GM19193 (cell line): ENCODE measurements around the gene TSPAN4.

Source experiments
- POLR2A ChIP-seq: IDR thresholded peaks from 4 replicates; pipeline ENCODE4 v1.6.1; 2011; ENCODE audit not compliant: insufficient read depth, insufficient read length; ENCODE audit errors: extremely low read depth

The TSPAN4 gene

GRCh38 chr11:815675-816432, 26.8 kb upstream of the TSPAN4 start:
- TF ChIP-seq POLR2A = no peak

- TF ChIP-seq POLR2A = no peak
These were observed 26.2 kb upstream of the TSPAN4 start for GRCh38 chr11:816433-816779.

GRCh38 chr11:818396-819128, 24.1 kb upstream of the TSPAN4 start, which contains the start of gene PNPLA2:
Gene PNPLA2, plus strand, starts transcription at chr11:818914. Its CDS starts 805 bp downstream, at chr11:819719.
- TF ChIP-seq POLR2A = no peak

- TF ChIP-seq POLR2A = peak; percentile 94
These were observed 23.3 kb upstream of the TSPAN4 start for GRCh38 chr11:819129-819931.

- peak; percentile 15 for TF ChIP-seq POLR2A
These were observed 22.6 kb upstream of the TSPAN4 start for GRCh38 chr11:819943-820649.

- TF ChIP-seq POLR2A = no peak
These were observed 21.8 kb upstream of the TSPAN4 start for GRCh38 chr11:820655-821511.

GRCh38 chr11:821512-822371, 20.9 kb upstream of the TSPAN4 start:
- TF ChIP-seq POLR2A = no peak

- TF ChIP-seq POLR2A = no peak
These were observed 19.0 kb upstream of the TSPAN4 start for GRCh38 chr11:823441-824291.

- TF ChIP-seq POLR2A = no peak
These were observed 18.3 kb upstream of the TSPAN4 start for GRCh38 chr11:824292-824880.

- no peak for TF ChIP-seq POLR2A
These were observed 17.7 kb upstream of the TSPAN4 start for GRCh38 chr11:824942-825341.

GRCh38 chr11:825366-826226, 17.1 kb upstream of the TSPAN4 start:
- TF ChIP-seq POLR2A = no peak

- TF ChIP-seq POLR2A = no peak
These were observed 16.4 kb upstream of the TSPAN4 start for GRCh38 chr11:826227-826621.

GRCh38 chr11:826836-827145, 15.9 kb upstream of the TSPAN4 start:
- no peak for TF ChIP-seq POLR2A
